K562 (cell line): Measurements from ENCODE around the gene GPR35. TPM values are rescaled to one million over a fixed set of nuclear protein-coding genes. Genes with fewer than 3 reads are reported as not detected.

Experiments
- ATAC-seq: fragments of 200-7000 bp; cut with Tn5 transposase; 3 replicates; pipeline ENCODE4 v1.9.1; 2020; ENCODE audit warnings: moderate library complexity
- BruUV-seq: library from RNA; stranded (reverse); fragments of 400-500 nt; replicated peaks from 2 replicates; lab custom pipeline; 2021; lab: Mats Ljungman, UMichigan
- CTCF ChIA-PET: fragments of 300-600 bp; formaldehyde crosslinking; extraction: SDS; loops from one replicate; lab custom pipeline; 2021; ENCODE audit warnings: low intra/inter-chr PET ratio; lab: Yijun Ruan, JAX
- POLR2A ChIA-PET: fragments of 300-600, 350-650 bp; sonication (Branson Sonifier 250); formaldehyde crosslinking; extraction: SDS; loops from one replicate; lab custom pipeline; 2021; ENCODE audit warnings: antibody characterized with exemption, inconsistent platforms; lab: Yijun Ruan, JAX
- DNase-seq, 4 experiments: peaks; one replicate each; pipeline versions ENCODE4 v3.0.0 to v3.0.0-alpha.2; 2011 to 2018; ENCODE audit warnings: low spot score in 3 of 4, mixed read lengths in 3 of 4; ENCODE audit errors: extremely low read depth in 1 of 4
- FAIRE-seq: peaks from 2 replicates; lab custom pipeline; 2011; peaks lifted over from hg19 to GRCh38; lab: Jason Lieb, UNC
- H2AFZ ChIP-seq: 2 replicates; pipeline ENCODE4 v1.6.0; 2011; ENCODE audit warnings: low read depth, low read length, control low read depth, inconsistent platforms
- H3K27ac ChIP-seq: fragments of 200-600 bp; 3 replicates; pipeline ENCODE4 v1.8.0; 2011; ENCODE audit warnings: low read depth, mild to moderate bottlenecking, control low read depth, inconsistent platforms, low read length, moderate library complexity, mixed read lengths; ENCODE audit errors: extremely low read depth
- H3K27me3 ChIP-seq, 2 experiments: fragments of 300-600 bp in 1 of 2; 2 replicates in 1 of 2; 3 replicates in 1 of 2; pipeline versions ENCODE4 v1.6.0 to v1.8.0; 2011; ENCODE audit warnings: inconsistent platforms in 2 of 2, low read length in 2 of 2, mild to moderate bottlenecking in 1 of 2, mixed read lengths in 1 of 2, moderate library complexity in 1 of 2; ENCODE audit not compliant: control insufficient read depth in 2 of 2, insufficient read depth in 2 of 2
- H3K36me3 ChIP-seq: fragments of 300-600 bp; 3 replicates; pipeline ENCODE4 v1.8.0; 2011; ENCODE audit warnings: mild to moderate bottlenecking, low read length, inconsistent platforms; ENCODE audit not compliant: control insufficient read depth, insufficient read depth
- H3K4me1 ChIP-seq, 2 experiments: fragments of 200-600 bp in 1 of 2; replicated peaks in 1 of 2; 2 replicates in 1 of 2; 3 replicates in 1 of 2; pipeline versions ENCODE4 v1.5.1 to v1.8.0; 2011; ENCODE audit warnings: inconsistent platforms in 2 of 2, low read length in 2 of 2, mild to moderate bottlenecking in 1 of 2, mixed read lengths in 1 of 2, moderate library complexity in 1 of 2; ENCODE audit not compliant: control insufficient read depth in 2 of 2, insufficient read depth in 2 of 2
- H3K4me2 ChIP-seq: 2 replicates; pipeline ENCODE4 v1.6.1; 2011; ENCODE audit warnings: low read length, control low read depth, inconsistent platforms, mixed read lengths; ENCODE audit not compliant: insufficient read depth
- H3K4me3 ChIP-seq: fragments of 200-600 bp; sonication (generic), shearing (Covaris generic); 2 replicates; pipeline ENCODE4 v1.5.1; 2016; ENCODE audit warnings: control low read depth, inconsistent platforms
- H3K79me2 ChIP-seq: fragments of 200-600 bp; 3 replicates; pipeline ENCODE4 v1.8.0; 2011; ENCODE audit warnings: low read length, inconsistent platforms; ENCODE audit not compliant: control insufficient read depth, insufficient read depth
- H3K9ac ChIP-seq, 2 experiments: 2 replicates each; pipeline versions ENCODE4 v1.6.0 to v1.6.1; 2011; ENCODE audit warnings: low read depth in 2 of 2, low read length in 2 of 2, control low read depth in 1 of 2, inconsistent platforms in 1 of 2, mild to moderate bottlenecking in 1 of 2, mixed read lengths in 1 of 2; ENCODE audit not compliant: insufficient read depth in 1 of 2
- H3K9me1 ChIP-seq: one replicate; pipeline ENCODE4 v1.6.0; 2011; ENCODE audit warnings: inconsistent platforms, mild to moderate bottlenecking, low read length, moderate library complexity; ENCODE audit not compliant: control insufficient read depth, insufficient read depth
- H3K9me3 ChIP-seq: replicated peaks from 2 replicates; pipeline ENCODE4 v1.5.1; 2011; ENCODE audit warnings: low read depth, low read length, inconsistent platforms; ENCODE audit not compliant: control insufficient read depth, insufficient read depth
- H4K20me1 ChIP-seq: replicated peaks from 2 replicates; pipeline ENCODE4 v1.6.1; 2011; ENCODE audit warnings: low read length, inconsistent platforms, mixed read lengths; ENCODE audit not compliant: control insufficient read depth, insufficient read depth
- ARHGAP35 ChIP-seq: fragments of 450-650 bp; IDR thresholded peaks from 2 replicates; pipeline ENCODE4 v1.6.1; 2018; ENCODE audit not compliant: partially characterized antibody
- BCL6 ChIP-seq: fragments of 250-450 bp; sonication (Bioruptor Pico); IDR thresholded peaks from 2 replicates; pipeline ENCODE4 v1.4.0; 2020
- CHD1 ChIP-seq: fragments of 200-600 bp; sonication (generic); IDR thresholded peaks from one replicate; pipeline ENCODE4 v1.6.1; 2012; ENCODE audit warnings: mild to moderate bottlenecking, moderate library complexity, low read length, inconsistent platforms
- EHMT2 ChIP-seq: fragments of 450-650 bp; IDR thresholded peaks from 2 replicates; pipeline ENCODE4 v1.6.1; 2018; ENCODE audit warnings: antibody characterized with exemption
- ERF ChIP-seq: fragments of 450-650 bp; formaldehyde crosslinking; IDR thresholded peaks from 2 replicates; pipeline ENCODE4 v1.4.0; 2020; ENCODE audit warnings: mild to moderate bottlenecking, mixed read lengths
- EZH2 ChIP-seq: IDR thresholded peaks from 2 replicates; pipeline ENCODE4 v1.6.1; 2012; ENCODE audit warnings: low read depth, mild to moderate bottlenecking, inconsistent platforms, low read length, borderline replicate concordance
- FOXP1 ChIP-seq: sonication (generic); formaldehyde crosslinking; IDR thresholded peaks from 2 replicates; pipeline ENCODE4 v1.8.0; 2022; ENCODE audit warnings: mild to moderate bottlenecking, missing genetic modification reagents
- GATA2 ChIP-seq: sonication (generic); formaldehyde crosslinking; IDR thresholded peaks from 2 replicates; pipeline ENCODE4 v1.4.0; 2020; ENCODE audit warnings: mild to moderate bottlenecking, missing genetic modification reagents
- HIVEP1 ChIP-seq: fragments of 250-450 bp; sonication (Bioruptor Pico); IDR thresholded peaks from 2 replicates; pipeline ENCODE4 v1.4.0; 2020; ENCODE audit warnings: mild to moderate bottlenecking
- HMGN3 ChIP-seq: IDR thresholded peaks from 2 replicates; pipeline ENCODE4 v1.6.1; 2011; ENCODE audit warnings: borderline replicate concordance, low read depth, mild to moderate bottlenecking, mixed read lengths, low read length; ENCODE audit not compliant: insufficient read length; ENCODE audit errors: extremely low read depth
- MAZ ChIP-seq, 2 experiments: fragments of 450-650 bp in 1 of 2; sonication (generic) in 1 of 2; formaldehyde crosslinking; IDR thresholded peaks in 1 of 2; conservative IDR thresholded peaks in 1 of 2; 2 replicates each; pipeline versions ENCODE4 v1.4.0 to v1.5.0; 2020; ENCODE audit warnings: mild to moderate bottlenecking in 1 of 2, missing genetic modification reagents in 1 of 2
- MCM7 ChIP-seq, 2 experiments: fragments of 450-650 bp; IDR thresholded peaks; 2 replicates each; pipeline ENCODE4 v1.6.1; 2016 to 2018
- NCOA1 ChIP-seq: fragments of 450-650 bp; IDR thresholded peaks from 2 replicates; pipeline ENCODE4 v1.6.1; 2016; ENCODE audit warnings: low read depth
- NCOA4 ChIP-seq: fragments of 450-650 bp; IDR thresholded peaks from 2 replicates; pipeline ENCODE4 v1.6.1; 2018; ENCODE audit warnings: mild to moderate bottlenecking; ENCODE audit not compliant: partially characterized antibody
- NELFE ChIP-seq: IDR thresholded peaks from 2 replicates; pipeline ENCODE4 v1.6.1; 2011; ENCODE audit warnings: mild to moderate bottlenecking; ENCODE audit not compliant: insufficient read depth, insufficient read length
- NRF1 ChIP-seq, 2 experiments: fragments of 450-650 bp; IDR thresholded peaks in 1 of 2; conservative IDR thresholded peaks in 1 of 2; 2 replicates each; pipeline ENCODE4 v1.6.1; 2014; ENCODE audit warnings: mild to moderate bottlenecking in 2 of 2
- RBM22 ChIP-seq: fragments of 200-400 bp; formaldehyde crosslinking; IDR thresholded peaks from 2 replicates; pipeline ENCODE4 v1.6.1; 2018; ENCODE audit warnings: low read length, low read depth; ENCODE audit not compliant: poor library complexity, severe bottlenecking
- SNAPC5 ChIP-seq: fragments of 250-450 bp; sonication (Bioruptor Pico); IDR thresholded peaks from 2 replicates; pipeline ENCODE4 v1.8.0; 2021; ENCODE audit warnings: moderate library complexity, mild to moderate bottlenecking, inconsistent platforms
- SNRNP70 ChIP-seq: fragments of 200-400 bp; formaldehyde crosslinking; optimal IDR thresholded peaks from 2 replicates; pipeline ENCODE3; 2017; ENCODE audit warnings: low read depth, low read length
- SPI1 ChIP-seq: IDR thresholded peaks from 2 replicates; pipeline ENCODE4 v1.6.1; 2011; ENCODE audit warnings: low read depth, low read length, control low read depth, borderline replicate concordance
- WHSC1 ChIP-seq: IDR thresholded peaks from one replicate; pipeline ENCODE4 v1.6.1; 2012; ENCODE audit warnings: low read length, control low read depth, inconsistent platforms
- XRCC3 ChIP-seq: fragments of 450-650 bp; IDR thresholded peaks from 2 replicates; pipeline ENCODE4 v1.6.1; 2017; ENCODE audit warnings: mild to moderate bottlenecking, moderate library complexity
- ZBED1 ChIP-seq: IDR thresholded peaks from 2 replicates; pipeline ENCODE4 v1.6.1; 2014
- ZBTB17 ChIP-seq: fragments of 450-650 bp; formaldehyde crosslinking; IDR thresholded peaks from 2 replicates; pipeline ENCODE4 v1.4.0; 2020; ENCODE audit warnings: mild to moderate bottlenecking
- ZNF134 ChIP-seq: fragments of 250-450 bp; sonication (Bioruptor Pico); conservative IDR thresholded peaks from 2 replicates; pipeline ENCODE4 v1.4.0; 2020
- ZNF143 ChIP-seq: sonication (generic); formaldehyde crosslinking; IDR thresholded peaks from 2 replicates; pipeline ENCODE4 v1.9.0; 2022; ENCODE audit warnings: mild to moderate bottlenecking, missing genetic modification reagents
- ZNF3 ChIP-seq: fragments of 250-450 bp; sonication (Bioruptor Pico); IDR thresholded peaks from 2 replicates; pipeline ENCODE4 v1.5.0; 2021; ENCODE audit warnings: mild to moderate bottlenecking, moderate library complexity
- ZNF408 ChIP-seq: fragments of 250-450 bp; sonication (Bioruptor Pico); IDR thresholded peaks from 2 replicates; pipeline ENCODE4 v1.4.0; 2020; ENCODE audit warnings: low read depth, mild to moderate bottlenecking, moderate library complexity
- ZNF584 ChIP-seq: fragments of 200-800 bp; sonication (Bioruptor generic); IDR thresholded peaks from 2 replicates; pipeline ENCODE4 v1.6.1; 2016; ENCODE audit warnings: low read depth, mild to moderate bottlenecking, missing genetic modification characterization, missing compliant biosample characterization
- WGBS: fragments of 100-300 bp; shearing (Covaris generic); methylation state at CpG from one replicate; pipeline ENCODE4 v1.1.6; 2016; ENCODE audit warnings: low coverage, mixed read lengths; ENCODE audit not compliant: insufficient coverage; ENCODE audit errors: missing lambda C conversion rate; 5-methylcytosine and 5-hydroxymethylcytosine counted together
- in situ Hi-C: fragments of 300-500 bp; cut with MboI; formaldehyde crosslinking; loops from 4 replicates; pipeline ENCODE4 v1.15.0; 2018; ENCODE audit warnings: inconsistent platforms, mixed read lengths
- intact Hi-C: fragments of 100-400 bp; cut with micrococcal nuclease; formaldehyde crosslinking; loops from 2 replicates; pipeline ENCODE4 v1.14.2; 2022
- polyA plus RNA-seq, 8 experiments: library from polyadenylated mRNA; depleted of rRNA in 4 of 8; stranded (reverse) in 5 of 8; unstranded in 3 of 8; fragments of >200 nt; fragmentation: Nextera tagmentation in 2 of 8; fragmentation: Illumina TruSeq in 1 of 8; extraction: Ambion mirVana in 2 of 8; extraction: Trizol in 1 of 8; gene quantifications; 2 replicates each; pipeline versions ENCODE4 v1.2.1 to v1.2.3, GENCODE V29; 2011 to 2014; ENCODE audit warnings: inconsistent platforms in 1 of 8, missing spikeins in 1 of 8
- total RNA-seq, 7 experiments: library from RNA; depleted of rRNA in 6 of 7; stranded (reverse); fragments of >200 nt in 6 of 7; fragmentation: Illumina TruSeq in 2 of 7; extraction: Trizol in 2 of 7; gene quantifications; 2 replicates each; pipeline versions ENCODE4 v1.2.1 to v1.2.3, GENCODE V29; 2011 to 2021; ENCODE audit warnings: low replicate concordance in 1 of 7

The GPR35 gene
- total and polyA plus RNA-seq, 9 of the 15 experiments (the other 6 are each of a cell fraction or from before 2014, with no cell fraction given): 0.04 to 0.50 (median 0.29) TPM; not detected in 3

GRCh38 chr2:240584486-240585031, 40.7 kb upstream of the GPR35 start:
- POLR2A ChIA-PET: interaction anchor here (0.7 to 1.0 kb wide), 3 partner anchors 9 to 19 kb away, joined by 3 to 5 read pairs (median 4); no protein-coding TSS in a partner anchor
- no peaks in the 10 kb centered on the region for H3K27me3 ChIP-seq
- WGBS: 15% methylated on average over 3 of the region's 4 CpGs
- peak in 3 of 4 experiments; percentile 25 to 90 (median 60) for DNase-seq
- H4K20me1 ChIP-seq: no peaks in the 10 kb centered on the region; the same call in 1 of the 2 replicates
- no peaks in the 10 kb centered on the region for H3K9me3 ChIP-seq
- peak; percentile 98 for FAIRE-seq
- BruUV-seq: no TSS peak
- H3K9ac ChIP-seq: peak overlapping the region; percentile 39 to 95; a peak in 3 of 4 replicates
- intact Hi-C loops (no loop called here), in situ Hi-C loops (no loop called here)
- peaks cover 5% of the 10 kb centered on the region for H3K9me1 ChIP-seq
- no peak overlapping the region for H2AFZ ChIP-seq
- peaks cover 10% of the 10 kb centered on the region; the same call in 2 of the 3 replicates for H3K36me3 ChIP-seq
- peaks cover 40 to 56% of the 10 kb centered on the region in 2 experiments for H3K4me1 ChIP-seq
- peak overlapping the region; percentile 77 for H3K27ac ChIP-seq
- H3K79me2 ChIP-seq: peaks cover 65% of the 10 kb centered on the region
- H3K4me3 ChIP-seq: peak overlapping the region; percentile 92
- CTCF ChIA-PET: no interaction called here
- ATAC-seq: peak; percentile 82
- peak overlapping the region; percentile 93 for H3K4me2 ChIP-seq
- no peak for TF ChIP-seq ZBED1
- TF ChIP-seq GATA2 (CRISPR knock-in tag): no peak
- no peak for TF ChIP-seq XRCC3
- TF ChIP-seq SPI1: peak; percentile 55; the same call in 1 of the 2 replicates
- no peak for TF ChIP-seq NELFE
- TF ChIP-seq NRF1 (conservative IDR thresholded peaks at IDR 0.05 in 1 of 2, IDR thresholded peaks at IDR 0.05 in 1 of 2): peak in 1 of 2 experiments; percentile 50; a peak in 3 of 4 replicates
- no peak for TF ChIP-seq ZNF134 (CRISPR knock-in tag)
- no peak for TF ChIP-seq ERF (CRISPR knock-in tag)
- no peak for TF ChIP-seq ZNF584 (CRISPR knock-in tag)
- no peak for TF ChIP-seq EZH2
- TF ChIP-seq ZBTB17 (CRISPR knock-in tag): no peak
- TF ChIP-seq ARHGAP35: no peak
- TF ChIP-seq MCM7 (IDR thresholded peaks at IDR 0.05): no peak
- TF ChIP-seq ZNF3 (CRISPR knock-in tag): no peak
- TF ChIP-seq FOXP1 (CRISPR knock-in tag): no peak
- no peak for TF ChIP-seq EHMT2
- TF ChIP-seq MAZ (CRISPR knock-in tag; conservative IDR thresholded peaks at IDR 0.05 in 1 of 2, IDR thresholded peaks at IDR 0.05 in 1 of 2): no peak
- no peak for TF ChIP-seq ZNF143 (CRISPR knock-in tag)
- TF ChIP-seq SNRNP70: no peak
- no peak for TF ChIP-seq HMGN3
- TF ChIP-seq SNAPC5: no peak
- no peak for TF ChIP-seq NCOA4
- no peak for TF ChIP-seq NCOA1
- TF ChIP-seq BCL6 (CRISPR knock-in tag): no peak
- no peak for TF ChIP-seq WHSC1
- no peak for TF ChIP-seq HIVEP1 (CRISPR knock-in tag)
- TF ChIP-seq CHD1: no peak
- TF ChIP-seq ZNF408: no peak
- TF ChIP-seq RBM22: no peak
